Esophagus muscularis mucosa (tissue), 4 donors: ENCODE data around the gene TRMT1.

Source experiments
- CTCF ChIP-seq, 3 experiments: fragments of 200-600 bp in 2 of 3; fragments of 450-650 bp in 1 of 3; sonication (generic) in 2 of 3; IDR thresholded peaks; one replicate each; pipeline ENCODE4 v1.5.1; 2017 to 2019; ENCODE audit warnings: antibody characterized with exemption in 3 of 3, mild to moderate bottlenecking in 2 of 3, moderate library complexity in 1 of 3
- EP300 ChIP-seq: sonication (generic); formaldehyde crosslinking; IDR thresholded peaks from one replicate; pipeline ENCODE4 v1.6.1; 2017; ENCODE audit warnings: antibody characterized with exemption
- POLR2A ChIP-seq: fragments of 450-650 bp; IDR thresholded peaks from one replicate; pipeline ENCODE4 v1.6.1; 2017; ENCODE audit warnings: antibody characterized with exemption, moderate library complexity, mild to moderate bottlenecking, low read depth
- POLR2AphosphoS5 ChIP-seq, 2 donors: sonication (generic); formaldehyde crosslinking; IDR thresholded peaks; one replicate each; pipeline ENCODE4 v1.6.1; 2017; ENCODE audit warnings: antibody characterized with exemption in 2 of 2

DNA sequence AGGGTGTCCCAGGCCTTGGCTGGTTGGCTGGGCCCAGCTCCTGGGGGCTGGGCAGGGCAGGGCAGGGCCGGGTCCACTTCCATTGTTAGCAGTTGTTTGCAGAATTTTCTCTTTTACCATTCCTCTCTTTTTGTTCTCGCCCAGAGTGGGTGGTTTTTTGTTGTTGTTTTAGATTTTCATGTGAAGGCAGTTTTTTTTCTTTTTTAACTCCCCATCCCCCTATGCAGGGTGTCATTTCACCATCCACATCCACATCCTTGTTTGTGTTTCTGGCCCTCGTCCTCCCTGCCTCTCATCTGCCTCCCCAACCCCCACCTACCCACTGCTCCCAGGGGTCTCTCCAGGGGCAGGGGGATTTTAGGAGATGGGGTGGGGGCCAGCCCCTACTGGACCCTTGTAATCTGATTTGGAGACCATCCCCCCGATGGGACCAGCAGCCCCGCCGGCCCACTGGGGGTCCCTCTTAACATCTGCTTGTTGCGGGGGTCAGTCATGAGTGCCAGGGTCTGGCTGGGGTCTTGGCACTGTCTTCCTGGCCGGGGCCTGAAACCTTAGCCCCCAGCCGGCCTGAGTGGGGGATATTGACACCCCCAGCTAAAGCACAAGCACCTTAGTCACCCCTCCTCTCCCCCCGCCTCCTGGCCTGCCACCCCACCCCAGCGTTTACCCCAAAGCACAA lies 23.2 kb upstream of the TRMT1 start:
- no peak for TF ChIP-seq POLR2A
- TF ChIP-seq CTCF (IDR thresholded peaks at IDR 0.05), result no peak
- no peak for TF ChIP-seq EP300
- TF ChIP-seq POLR2AphosphoS5 (IDR thresholded peaks at IDR 0.05), result no peak
